Measurements from ENCODE around the gene CCDC27.

CCDC27 gene

DNA sequence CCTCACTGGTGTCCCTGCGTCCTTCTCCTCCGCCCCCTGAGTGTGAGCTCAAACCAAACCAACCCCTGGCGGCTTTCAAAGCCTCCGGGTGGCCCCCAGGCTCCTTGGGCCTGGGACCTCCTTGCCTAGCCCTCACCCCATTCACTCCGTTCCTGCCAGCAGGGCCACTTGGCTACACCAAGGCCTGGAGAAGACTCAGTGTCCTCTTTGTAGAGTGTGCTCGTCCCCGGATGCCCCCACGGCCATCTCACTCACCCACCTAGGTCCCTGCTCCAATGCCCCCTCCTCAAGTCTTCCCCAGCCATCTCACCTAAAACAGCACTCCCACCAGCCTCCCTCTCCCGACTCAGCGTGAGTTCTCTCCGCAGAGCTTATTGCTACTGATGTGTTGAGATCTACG is 7.2 kb upstream of the CCDC27 start:
- Histone ChIP-seq H3K9ac (ENCODE audit: low read depth, low read length, poor library complexity, severe bottlenecking) (no peak overlapping the region), H3K4me2 (ENCODE audit: low read depth, low read length, poor library complexity, severe bottlenecking) (no peak overlapping the region), H3K9me3 (ENCODE audit: insufficient read depth, low read depth, low read length) (no peaks in the 10 kb centered on the region), H4K20me1 (ENCODE audit: insufficient read depth, low read length, poor library complexity, severe bottlenecking) (no peaks in the 10 kb centered on the region), H3K36me3 (ENCODE audit: insufficient read depth, low read length) (no peaks in the 10 kb centered on the region), H3K9me2 (replicated peaks; ENCODE audit: low read depth, low read length) (no peaks in the 10 kb centered on the region), H3K79me2 (ENCODE audit: insufficient read depth, low read length) (no peaks in the 10 kb centered on the region), H3K4me3 (ENCODE audit: low read length, poor library complexity, severe bottlenecking) (no peak overlapping the region), H3K27me3 (ENCODE audit: insufficient read depth, low read length, poor library complexity, severe bottlenecking) (no peaks in the 10 kb centered on the region), H3K4me1 (ENCODE audit: insufficient read depth, low read length, poor library complexity, severe bottlenecking) (no peaks in the 10 kb centered on the region), H3F3A (ENCODE audit: low read depth) (no peaks in the 10 kb centered on the region), H2AFZ (ENCODE audit: low read length) (no peak overlapping the region)
- no peak for TF ChIP-seq EZH2phosphoT487 (IDR thresholded peaks at IDR 0.05; ENCODE audit: borderline replicate concordance)
- TF ChIP-seq, protein P1, sequence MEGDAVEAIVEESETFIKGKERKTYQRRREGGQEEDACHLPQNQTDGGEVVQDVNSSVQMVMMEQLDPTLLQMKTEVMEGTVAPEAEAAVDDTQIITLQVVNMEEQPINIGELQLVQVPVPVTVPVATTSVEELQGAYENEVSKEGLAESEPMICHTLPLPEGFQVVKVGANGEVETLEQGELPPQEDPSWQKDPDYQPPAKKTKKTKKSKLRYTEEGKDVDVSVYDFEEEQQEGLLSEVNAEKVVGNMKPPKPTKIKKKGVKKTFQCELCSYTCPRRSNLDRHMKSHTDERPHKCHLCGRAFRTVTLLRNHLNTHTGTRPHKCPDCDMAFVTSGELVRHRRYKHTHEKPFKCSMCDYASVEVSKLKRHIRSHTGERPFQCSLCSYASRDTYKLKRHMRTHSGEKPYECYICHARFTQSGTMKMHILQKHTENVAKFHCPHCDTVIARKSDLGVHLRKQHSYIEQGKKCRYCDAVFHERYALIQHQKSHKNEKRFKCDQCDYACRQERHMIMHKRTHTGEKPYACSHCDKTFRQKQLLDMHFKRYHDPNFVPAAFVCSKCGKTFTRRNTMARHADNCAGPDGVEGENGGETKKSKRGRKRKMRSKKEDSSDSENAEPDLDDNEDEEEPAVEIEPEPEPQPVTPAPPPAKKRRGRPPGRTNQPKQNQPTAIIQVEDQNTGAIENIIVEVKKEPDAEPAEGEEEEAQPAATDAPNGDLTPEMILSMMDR (conservative IDR thresholded peaks at IDR 0.05; ENCODE audit: low read length) = no peak

GRCh38 chr1:3745590-3746381 is 6.5 kb upstream of the CCDC27 start:
- Histone ChIP-seq H3K36me3 (ENCODE audit: insufficient read depth, low read length) (no peaks in the 10 kb centered on the region), H3K9ac (ENCODE audit: low read depth, low read length, poor library complexity, severe bottlenecking) (no peak overlapping the region), H3F3A (ENCODE audit: low read depth) (no peaks in the 10 kb centered on the region), H4K20me1 (ENCODE audit: insufficient read depth, low read length, poor library complexity, severe bottlenecking) (no peaks in the 10 kb centered on the region), H3K4me3 (ENCODE audit: low read length, poor library complexity, severe bottlenecking) (no peak overlapping the region), H3K9me2 (replicated peaks; ENCODE audit: low read depth, low read length) (no peaks in the 10 kb centered on the region), H2AFZ (ENCODE audit: low read length) (no peak overlapping the region), H3K9me3 (ENCODE audit: insufficient read depth, low read depth, low read length) (no peaks in the 10 kb centered on the region), H3K27me3 (ENCODE audit: insufficient read depth, low read length, poor library complexity, severe bottlenecking) (no peaks in the 10 kb centered on the region), H3K79me2 (ENCODE audit: insufficient read depth, low read length) (no peaks in the 10 kb centered on the region), H3K4me1 (ENCODE audit: insufficient read depth, low read length, poor library complexity, severe bottlenecking) (no peaks in the 10 kb centered on the region), H3K4me2 (ENCODE audit: low read depth, low read length, poor library complexity, severe bottlenecking) (no peak overlapping the region)
- TF ChIP-seq, protein P1 (conservative IDR thresholded peaks at IDR 0.05; ENCODE audit: low read length) = no peak
- no peak for TF ChIP-seq EZH2phosphoT487 (IDR thresholded peaks at IDR 0.05; ENCODE audit: borderline replicate concordance)

DNA sequence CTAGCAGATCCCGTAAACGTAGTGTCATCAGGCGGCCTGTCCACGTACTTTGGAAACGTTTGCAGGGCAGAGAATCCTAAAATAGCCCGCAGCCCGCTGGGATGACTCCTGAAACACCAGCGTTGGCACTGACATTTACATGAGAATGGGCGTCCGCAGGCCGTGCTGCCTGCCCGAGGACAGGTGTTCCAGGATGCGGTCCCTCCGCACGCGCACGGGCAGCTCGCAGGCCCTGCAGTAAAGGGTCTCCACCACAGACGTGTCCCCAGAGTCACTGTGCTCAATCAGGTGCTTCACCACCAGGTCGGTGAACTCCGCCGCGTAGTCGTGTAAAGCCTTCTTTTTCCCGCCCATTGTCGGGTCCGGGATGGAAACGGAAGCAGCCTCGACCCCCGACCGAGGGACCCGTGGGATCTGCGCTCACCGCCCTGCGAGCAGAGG is 5.8 kb upstream of the CCDC27 start:
- Histone ChIP-seq H2AFZ (ENCODE audit: low read length) (no peak overlapping the region), H3K36me3 (ENCODE audit: insufficient read depth, low read length) (no peaks in the 10 kb centered on the region)
- TF ChIP-seq EZH2phosphoT487 (IDR thresholded peaks at IDR 0.05; ENCODE audit: borderline replicate concordance) = no peak
- TF ChIP-seq, protein P1 (conservative IDR thresholded peaks at IDR 0.05; ENCODE audit: low read length) = no peak

More for the DNA sequence above, 5.8 kb upstream of the CCDC27 start:
- H3K79me2 ChIP-seq (ENCODE audit: insufficient read depth, low read length) = no peaks in the 10 kb centered on the region
- no peaks in the 10 kb centered on the region for H4K20me1 ChIP-seq (ENCODE audit: insufficient read depth, low read length, poor library complexity, severe bottlenecking)
- H3K9me3 ChIP-seq (ENCODE audit: insufficient read depth, low read depth, low read length) = no peaks in the 10 kb centered on the region
- no peak overlapping the region for H3K9ac ChIP-seq (ENCODE audit: low read depth, low read length, poor library complexity, severe bottlenecking)
- H3F3A ChIP-seq (ENCODE audit: low read depth) = no peaks in the 10 kb centered on the region
- no peaks in the 10 kb centered on the region for H3K27me3 ChIP-seq (ENCODE audit: insufficient read depth, low read length, poor library complexity, severe bottlenecking)
- H3K4me3 ChIP-seq (ENCODE audit: low read length, poor library complexity, severe bottlenecking) = no peak overlapping the region
- H3K4me1 ChIP-seq (ENCODE audit: insufficient read depth, low read length, poor library complexity, severe bottlenecking) = no peaks in the 10 kb centered on the region
- no peak overlapping the region for H3K4me2 ChIP-seq (ENCODE audit: low read depth, low read length, poor library complexity, severe bottlenecking)
- no peaks in the 10 kb centered on the region for H3K9me2 ChIP-seq (replicated peaks; ENCODE audit: low read depth, low read length)
